ENCODE results near the gene UNC93B1.
A peak's percentile ranks its signal among the peaks of the same experiment; 100 is the strongest.

DNA sequence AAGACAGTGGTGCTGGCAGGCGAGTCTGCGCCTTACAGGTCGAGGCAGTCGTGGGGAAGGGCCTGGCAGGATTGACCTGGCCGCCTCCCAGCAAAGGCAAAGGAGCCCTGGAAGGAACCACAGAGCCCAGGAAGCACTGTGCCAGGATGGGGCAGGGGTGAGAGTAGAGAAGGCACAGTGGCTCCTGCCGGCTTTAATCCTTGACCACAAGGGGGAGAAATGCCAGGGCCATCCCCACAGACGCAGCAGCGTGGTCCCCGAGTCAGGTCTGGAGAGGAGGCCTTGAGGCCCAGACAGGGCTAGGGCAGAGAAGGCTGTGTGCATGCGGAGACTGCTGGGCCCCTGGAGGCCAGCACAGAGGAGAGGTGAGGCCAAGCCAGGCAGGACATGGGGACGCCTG lies 16.7 kb upstream of the UNC93B1 start:
- no peak for TF ChIP-seq EP300 (IDR thresholded peaks at IDR 0.05)
- TF ChIP-seq, protein P1, sequence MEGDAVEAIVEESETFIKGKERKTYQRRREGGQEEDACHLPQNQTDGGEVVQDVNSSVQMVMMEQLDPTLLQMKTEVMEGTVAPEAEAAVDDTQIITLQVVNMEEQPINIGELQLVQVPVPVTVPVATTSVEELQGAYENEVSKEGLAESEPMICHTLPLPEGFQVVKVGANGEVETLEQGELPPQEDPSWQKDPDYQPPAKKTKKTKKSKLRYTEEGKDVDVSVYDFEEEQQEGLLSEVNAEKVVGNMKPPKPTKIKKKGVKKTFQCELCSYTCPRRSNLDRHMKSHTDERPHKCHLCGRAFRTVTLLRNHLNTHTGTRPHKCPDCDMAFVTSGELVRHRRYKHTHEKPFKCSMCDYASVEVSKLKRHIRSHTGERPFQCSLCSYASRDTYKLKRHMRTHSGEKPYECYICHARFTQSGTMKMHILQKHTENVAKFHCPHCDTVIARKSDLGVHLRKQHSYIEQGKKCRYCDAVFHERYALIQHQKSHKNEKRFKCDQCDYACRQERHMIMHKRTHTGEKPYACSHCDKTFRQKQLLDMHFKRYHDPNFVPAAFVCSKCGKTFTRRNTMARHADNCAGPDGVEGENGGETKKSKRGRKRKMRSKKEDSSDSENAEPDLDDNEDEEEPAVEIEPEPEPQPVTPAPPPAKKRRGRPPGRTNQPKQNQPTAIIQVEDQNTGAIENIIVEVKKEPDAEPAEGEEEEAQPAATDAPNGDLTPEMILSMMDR (IDR thresholded peaks at IDR 0.05) = peak in 2 of 7 experiments; percentile 14 to 19
